Hepatocyte (in vitro differentiated cells): Measurements from ENCODE around the gene TUBE1. TPM values are rescaled to one million over a fixed set of nuclear protein-coding genes. Genes with fewer than 3 reads are reported as not detected.

ENCODE experiments used
- DNase-seq: peaks from one replicate; pipeline ENCODE4 v3.0.0-alpha.2; 2016; ENCODE audit warnings: low spot score
- H2AFZ ChIP-seq: fragments of 200-600 bp; sonication (generic); 2 replicates; pipeline ENCODE4 v1.6.0; 2016; ENCODE audit warnings: antibody characterized with exemption, mild to moderate bottlenecking
- H3K27ac ChIP-seq: fragments of 200-600 bp; sonication (generic); 2 replicates; pipeline ENCODE4 v1.5.1; 2016; ENCODE audit warnings: mild to moderate bottlenecking
- H3K27me3 ChIP-seq: fragments of 200-600 bp; sonication (generic); 2 replicates; pipeline ENCODE4 v1.6.1; 2016
- H3K36me3 ChIP-seq: fragments of 200-600 bp; sonication (generic); replicated peaks from 2 replicates; pipeline ENCODE4 v1.5.1; 2016; ENCODE audit warnings: low read depth; ENCODE audit not compliant: insufficient read depth
- H3K4me1 ChIP-seq: fragments of 200-600 bp; sonication (generic); 2 replicates; pipeline ENCODE4 v1.5.1; 2016; ENCODE audit warnings: mild to moderate bottlenecking, moderate library complexity; ENCODE audit not compliant: insufficient read depth
- H3K4me2 ChIP-seq: fragments of 200-600 bp; sonication (generic); 2 replicates; pipeline ENCODE4 v1.6.0; 2016
- H3K4me3 ChIP-seq: fragments of 200-600 bp; sonication (generic); 2 replicates; pipeline ENCODE4 v1.5.1; 2016; ENCODE audit warnings: mild to moderate bottlenecking
- H3K79me2 ChIP-seq: fragments of 200-600 bp; sonication (generic); 2 replicates; pipeline ENCODE4 v1.6.0; 2017; ENCODE audit warnings: mild to moderate bottlenecking
- H3K9me2 ChIP-seq: fragments of 200-600 bp; sonication (generic); replicated peaks from 2 replicates; pipeline ENCODE4 v1.6.0; 2017; ENCODE audit warnings: mild to moderate bottlenecking; ENCODE audit not compliant: insufficient read depth
- H3K9me3 ChIP-seq: fragments of 200-600 bp; sonication (generic); 2 replicates; pipeline ENCODE4 v1.5.1; 2016; ENCODE audit warnings: low read depth, mild to moderate bottlenecking
- H4K20me1 ChIP-seq: fragments of 200-600 bp; sonication (generic); 2 replicates; pipeline ENCODE4 v1.6.0; 2016; ENCODE audit warnings: mild to moderate bottlenecking; ENCODE audit not compliant: insufficient read depth, poor library complexity, severe bottlenecking
- EZH2 ChIP-seq: fragments of 200-600 bp; sonication (generic); IDR thresholded peaks from 2 replicates; pipeline ENCODE4 v1.6.1; 2016; ENCODE audit warnings: antibody characterized with exemption, mild to moderate bottlenecking, borderline replicate concordance
- EZH2phosphoT487 ChIP-seq: fragments of 200-600 bp; sonication (generic); IDR thresholded peaks from one replicate; pipeline ENCODE4 v1.6.1; 2018; ENCODE audit warnings: antibody characterized with exemption, mild to moderate bottlenecking, low read depth, moderate library complexity; ENCODE audit not compliant: unreplicated experiment, severe bottlenecking
- WGBS: methylation state at CpG from one replicate; pipeline ENCODE4 v1.1.6; 2016; ENCODE audit warnings: low lambda C conversion rate; ENCODE audit errors: missing lambda C conversion rate; 5-methylcytosine and 5-hydroxymethylcytosine counted together
- polyA plus RNA-seq: library from polyadenylated mRNA; unstranded; fragments of >200 nt; fragmentation: Nextera tagmentation; extraction: Ambion mirVana; gene quantifications from 2 replicates; pipeline ENCODE4 v1.2.1, GENCODE V29; 2016
- total RNA-seq: library from RNA; depleted of rRNA; stranded (reverse); fragments of >200 nt; gene quantifications from 2 replicates; pipeline ENCODE4 v1.2.3, GENCODE V29; 2014
- TF ChIP-seq, protein P1 (sequence below): fragments of 200-600 bp; sonication (generic); IDR thresholded peaks from 2 replicates; pipeline ENCODE4 v1.5.1; 2016; ENCODE audit warnings: antibody characterized with exemption, mild to moderate bottlenecking; ENCODE audit not compliant: poor library complexity

Gene TUBE1
- total and polyA plus RNA-seq, 2 experiments from 2014 or later, result 14.4 to 20.3 TPM

DNA sequence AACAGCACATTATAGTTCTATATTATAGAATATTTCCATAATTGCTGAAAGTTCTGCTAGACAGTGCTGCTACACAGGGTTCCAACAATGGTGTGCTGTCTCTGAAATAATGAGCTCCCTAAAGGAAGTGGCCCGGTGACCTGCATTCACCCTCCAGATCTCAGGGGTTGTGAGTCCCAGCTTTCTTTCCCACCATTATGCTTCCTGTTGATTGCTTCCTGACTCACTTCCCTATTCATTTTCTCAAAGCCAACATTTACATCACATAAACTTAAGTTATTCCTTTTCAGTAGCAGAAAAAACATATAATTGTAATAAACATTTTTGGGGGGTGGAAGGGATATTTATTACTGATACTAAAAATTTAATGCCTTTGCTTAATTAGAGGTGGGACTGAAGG is 46.3 kb downstream of the TUBE1 start:
- H3K4me3 ChIP-seq, result no peak overlapping the region
- no peaks in the 10 kb centered on the region for H3K4me1 ChIP-seq
- H2AFZ ChIP-seq, result no peak overlapping the region
- H4K20me1 ChIP-seq, result no peaks in the 10 kb centered on the region
- 91% methylated on average over 1 of the region's 1 CpG for WGBS
- no peaks in the 10 kb centered on the region for H3K9me2 ChIP-seq
- H3K27ac ChIP-seq, result no peak overlapping the region
- no peaks in the 10 kb centered on the region for H3K36me3 ChIP-seq
- DNase-seq, result no peak
- H3K79me2 ChIP-seq, result no peaks in the 10 kb centered on the region
- H3K9me3 ChIP-seq, result no peaks in the 10 kb centered on the region
- H3K27me3 ChIP-seq, result no peaks in the 10 kb centered on the region
- no peak overlapping the region for H3K4me2 ChIP-seq
- TF ChIP-seq EZH2phosphoT487 (no peak), EZH2 (no peak)
- TF ChIP-seq, protein P1, sequence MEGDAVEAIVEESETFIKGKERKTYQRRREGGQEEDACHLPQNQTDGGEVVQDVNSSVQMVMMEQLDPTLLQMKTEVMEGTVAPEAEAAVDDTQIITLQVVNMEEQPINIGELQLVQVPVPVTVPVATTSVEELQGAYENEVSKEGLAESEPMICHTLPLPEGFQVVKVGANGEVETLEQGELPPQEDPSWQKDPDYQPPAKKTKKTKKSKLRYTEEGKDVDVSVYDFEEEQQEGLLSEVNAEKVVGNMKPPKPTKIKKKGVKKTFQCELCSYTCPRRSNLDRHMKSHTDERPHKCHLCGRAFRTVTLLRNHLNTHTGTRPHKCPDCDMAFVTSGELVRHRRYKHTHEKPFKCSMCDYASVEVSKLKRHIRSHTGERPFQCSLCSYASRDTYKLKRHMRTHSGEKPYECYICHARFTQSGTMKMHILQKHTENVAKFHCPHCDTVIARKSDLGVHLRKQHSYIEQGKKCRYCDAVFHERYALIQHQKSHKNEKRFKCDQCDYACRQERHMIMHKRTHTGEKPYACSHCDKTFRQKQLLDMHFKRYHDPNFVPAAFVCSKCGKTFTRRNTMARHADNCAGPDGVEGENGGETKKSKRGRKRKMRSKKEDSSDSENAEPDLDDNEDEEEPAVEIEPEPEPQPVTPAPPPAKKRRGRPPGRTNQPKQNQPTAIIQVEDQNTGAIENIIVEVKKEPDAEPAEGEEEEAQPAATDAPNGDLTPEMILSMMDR, result no peak

DNA sequence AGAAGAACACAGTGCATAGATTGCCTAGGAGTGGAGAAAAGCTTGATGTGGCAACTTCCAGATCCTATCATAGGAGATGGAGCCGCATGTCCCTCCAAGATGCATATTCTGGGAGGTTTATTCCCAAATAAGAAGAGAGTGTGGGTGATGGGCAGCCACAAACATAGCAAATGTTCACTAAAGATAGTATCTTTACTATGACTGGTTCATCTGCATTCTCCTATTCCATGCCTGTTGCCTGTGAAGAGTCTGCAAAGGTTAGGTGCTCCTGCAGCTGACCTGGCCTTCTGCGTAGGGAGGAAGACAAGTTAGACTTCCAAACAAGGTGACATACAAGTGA is 47.9 kb downstream of the TUBE1 start:
- 69% methylated on average over 2 of the region's 2 CpGs for WGBS
- Histone ChIP-seq H3K4me2 (no peak overlapping the region), H3K79me2 (no peaks in the 10 kb centered on the region), H3K36me3 (no peaks in the 10 kb centered on the region), H3K9me2 (no peaks in the 10 kb centered on the region), H3K27ac (no peak overlapping the region), H3K4me3 (no peak overlapping the region), H4K20me1 (no peaks in the 10 kb centered on the region), H3K27me3 (no peaks in the 10 kb centered on the region), H3K9me3 (no peaks in the 10 kb centered on the region), H2AFZ (no peak overlapping the region), H3K4me1 (no peaks in the 10 kb centered on the region)
- no peak for DNase-seq
- TF ChIP-seq EZH2phosphoT487, result no peak
- no peak for TF ChIP-seq EZH2
- TF ChIP-seq, protein P1, result no peak

DNA sequence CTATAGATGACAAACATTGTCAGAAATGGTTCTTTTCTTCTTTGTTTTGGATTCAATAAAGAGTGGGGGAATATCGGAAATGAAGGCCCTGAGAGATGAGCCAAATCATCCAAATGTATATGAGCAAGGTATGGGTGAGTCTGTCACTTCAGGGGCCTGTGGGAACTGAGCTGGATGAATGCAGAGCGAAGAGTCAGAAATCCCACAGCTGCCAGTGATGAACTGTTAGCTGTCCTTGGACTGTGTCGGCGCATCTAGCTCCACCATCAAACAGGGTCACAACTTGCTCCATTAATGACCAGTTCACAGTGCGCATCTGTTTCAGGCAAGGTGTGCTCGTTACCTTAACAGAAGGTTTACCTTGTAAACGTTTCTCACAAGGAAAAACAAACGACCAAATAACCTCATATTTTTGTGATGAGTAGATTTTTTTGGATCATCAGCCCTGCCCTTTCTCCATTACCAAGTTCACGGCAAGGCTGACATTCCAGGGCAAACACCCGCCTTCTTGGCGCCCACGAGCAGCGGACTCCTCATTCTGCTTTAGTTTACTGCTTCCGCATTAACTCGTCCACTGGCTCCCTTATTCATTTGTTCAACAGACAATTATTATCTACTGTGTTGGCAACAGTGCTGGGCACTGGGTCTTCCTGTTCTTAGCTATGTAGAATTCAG is 48.4 kb downstream of the TUBE1 start:
- Histone ChIP-seq H4K20me1 (no peaks in the 10 kb centered on the region), H3K27me3 (no peaks in the 10 kb centered on the region), H3K79me2 (no peaks in the 10 kb centered on the region), H3K4me2 (no peak overlapping the region), H2AFZ (no peak overlapping the region), H3K4me3 (no peak overlapping the region), H3K9me3 (no peaks in the 10 kb centered on the region), H3K9me2 (no peaks in the 10 kb centered on the region), H3K27ac (no peak overlapping the region), H3K4me1 (no peaks in the 10 kb centered on the region), H3K36me3 (no peaks in the 10 kb centered on the region)
- TF ChIP-seq EZH2phosphoT487 (no peak), EZH2 (no peak)
- TF ChIP-seq, protein P1, result no peak
- no peak for DNase-seq
- WGBS, result 86% methylated on average over 15 of the region's 15 CpGs
